Measurements from ENCODE around the gene GHRL. TPM values are rescaled to one million over a fixed set of nuclear protein-coding genes. Genes with fewer than 3 reads are reported as not detected.

GHRL gene
- total RNA-seq, 2 donors from 2014 or later, result 3.6 to 4.2 TPM

GRCh38 chr3:10263646-10264363, 28.9 kb downstream of the GHRL start:
- ATAC-seq (peak; percentile 42), DNase-seq (peak; percentile 25 to 42 (median 32))
- no peak for TF ChIP-seq POLR2A (IDR thresholded peaks at IDR 0.05)
- TF ChIP-seq, protein P1, sequence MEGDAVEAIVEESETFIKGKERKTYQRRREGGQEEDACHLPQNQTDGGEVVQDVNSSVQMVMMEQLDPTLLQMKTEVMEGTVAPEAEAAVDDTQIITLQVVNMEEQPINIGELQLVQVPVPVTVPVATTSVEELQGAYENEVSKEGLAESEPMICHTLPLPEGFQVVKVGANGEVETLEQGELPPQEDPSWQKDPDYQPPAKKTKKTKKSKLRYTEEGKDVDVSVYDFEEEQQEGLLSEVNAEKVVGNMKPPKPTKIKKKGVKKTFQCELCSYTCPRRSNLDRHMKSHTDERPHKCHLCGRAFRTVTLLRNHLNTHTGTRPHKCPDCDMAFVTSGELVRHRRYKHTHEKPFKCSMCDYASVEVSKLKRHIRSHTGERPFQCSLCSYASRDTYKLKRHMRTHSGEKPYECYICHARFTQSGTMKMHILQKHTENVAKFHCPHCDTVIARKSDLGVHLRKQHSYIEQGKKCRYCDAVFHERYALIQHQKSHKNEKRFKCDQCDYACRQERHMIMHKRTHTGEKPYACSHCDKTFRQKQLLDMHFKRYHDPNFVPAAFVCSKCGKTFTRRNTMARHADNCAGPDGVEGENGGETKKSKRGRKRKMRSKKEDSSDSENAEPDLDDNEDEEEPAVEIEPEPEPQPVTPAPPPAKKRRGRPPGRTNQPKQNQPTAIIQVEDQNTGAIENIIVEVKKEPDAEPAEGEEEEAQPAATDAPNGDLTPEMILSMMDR (IDR thresholded peaks at IDR 0.05), result peak in 6 of 7 experiments; percentile 28 to 46 (median 34)
- H3K36me3 ChIP-seq (replicated peaks in 1 of 2; ENCODE audit: insufficient read depth in 1 of 2, low read depth in 2 of 2), result peaks cover 0 to 6% of the 10 kb centered on the region in 2 donors
- H3K9me3 ChIP-seq, result no peaks in the 10 kb centered on the region
- H3K4me3 ChIP-seq, result no peak overlapping the region
- H3K27ac ChIP-seq, result peak overlapping the region in 2 of 4 donors; percentile 16 to 34
- H3K27me3 ChIP-seq, result no peaks in the 10 kb centered on the region
- intact Hi-C loops (cut with DNase I), result no loop called here
- 63 to 83% methylated on average over 12 of the region's 12 CpGs for WGBS, 2 donors
- peaks cover 22% of the 10 kb centered on the region for H3K4me1 ChIP-seq

DNA sequence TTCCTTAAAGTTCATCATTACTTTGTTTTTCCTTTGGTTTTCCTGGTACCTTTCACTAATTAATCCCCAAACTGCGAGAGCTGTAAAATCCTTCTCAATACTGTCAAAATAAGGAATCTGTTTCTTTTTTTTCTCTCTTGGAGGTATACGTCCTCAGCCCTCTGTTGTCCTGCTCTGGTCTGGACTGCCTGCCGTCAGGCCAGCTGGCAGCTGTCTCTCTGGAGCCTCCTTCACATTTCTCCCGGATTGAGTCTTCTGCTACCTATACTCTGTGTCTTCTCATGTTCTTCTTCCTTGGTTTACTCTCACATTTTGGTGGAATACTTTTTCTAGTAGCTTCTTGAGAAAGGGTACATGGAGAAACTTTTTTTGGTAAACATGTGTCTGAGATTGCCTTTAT, 30.7 kb downstream of the GHRL start:
- peaks cover 0 to 6% of the 10 kb centered on the region in 2 donors for H3K36me3 ChIP-seq (replicated peaks in 1 of 2; ENCODE audit: insufficient read depth in 1 of 2, low read depth in 2 of 2)
- intact Hi-C loops (cut with DNase I), result no loop called here
- no peak for TF ChIP-seq POLR2A (IDR thresholded peaks at IDR 0.05)
- TF ChIP-seq, protein P1 (IDR thresholded peaks at IDR 0.05), result no peak
- H3K4me1 ChIP-seq, result peaks cover 22% of the 10 kb centered on the region
- H3K27ac ChIP-seq, result no peak overlapping the region
- no peaks in the 10 kb centered on the region for H3K9me3 ChIP-seq
- H3K27me3 ChIP-seq, result no peaks in the 10 kb centered on the region
- no peak overlapping the region for H3K4me3 ChIP-seq
- DNase-seq (no peak), ATAC-seq (no peak)
- WGBS, 2 donors, result 53 to 58% methylated on average over 4 of the region's 4 CpGs

GRCh38 chr3:10260211-10260701, 32.5 kb downstream of the GHRL start:
- Histone ChIP-seq H3K9me3 (no peaks in the 10 kb centered on the region), H3K27ac (no peak overlapping the region), H3K4me3 (no peak overlapping the region), H3K4me1 (peaks cover 24% of the 10 kb centered on the region), H3K27me3 (no peaks in the 10 kb centered on the region), H3K36me3 (replicated peaks in 1 of 2; ENCODE audit: insufficient read depth in 1 of 2, low read depth in 2 of 2) (peaks cover 4 to 7% of the 10 kb centered on the region in 2 donors)
- WGBS, 2 donors, result 92 to 93% methylated on average over 6 of the region's 6 CpGs
- intact Hi-C loops (cut with DNase I), result no loop called here
- TF ChIP-seq POLR2A (IDR thresholded peaks at IDR 0.05), result no peak
- TF ChIP-seq, protein P1 (IDR thresholded peaks at IDR 0.05), result no peak
- ATAC-seq (no peak), DNase-seq (no peak)

DNA sequence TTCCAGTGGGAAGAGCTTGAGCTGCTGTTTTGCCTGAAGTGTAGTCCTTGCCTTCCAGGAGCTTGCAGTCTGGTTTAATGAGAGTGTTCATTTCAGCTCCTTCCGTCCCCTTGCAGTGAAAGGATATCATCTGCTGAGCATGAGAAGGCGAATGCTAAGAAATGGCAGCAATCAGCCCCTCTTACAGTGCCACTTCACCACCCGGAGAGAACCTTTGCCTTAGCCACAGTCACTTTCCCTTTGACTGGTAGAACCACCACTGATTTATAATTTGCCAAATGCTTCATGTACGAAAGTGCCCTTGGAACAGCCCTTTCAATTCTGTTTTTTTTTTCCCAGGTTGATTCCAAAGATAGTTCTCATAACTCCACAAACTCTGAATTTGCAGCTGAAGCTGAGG, 32.9 kb downstream of the GHRL start:
- DNase-seq, result no peak
- intact Hi-C loops (cut with DNase I), result no loop called here
- TF ChIP-seq, protein P1 (IDR thresholded peaks at IDR 0.05), result no peak
- TF ChIP-seq POLR2A (IDR thresholded peaks at IDR 0.05), result no peak

More for the DNA sequence above, 32.9 kb downstream of the GHRL start:
- no peak overlapping the region for H3K4me3 ChIP-seq
- no peak for ATAC-seq
- H3K27ac ChIP-seq, result no peak overlapping the region
- H3K9me3 ChIP-seq, result no peaks in the 10 kb centered on the region
- H3K4me1 ChIP-seq, result peaks cover 24% of the 10 kb centered on the region
- H3K27me3 ChIP-seq, result no peaks in the 10 kb centered on the region
- peaks cover 4 to 7% of the 10 kb centered on the region in 2 donors for H3K36me3 ChIP-seq (replicated peaks in 1 of 2; ENCODE audit: insufficient read depth in 1 of 2, low read depth in 2 of 2)
- 83 to 88% methylated on average over 4 of the region's 4 CpGs for WGBS, 2 donors

Measured in body of pancreas (tissue), 4 donors.